GM12878 (cell line): Measurements from ENCODE around the gene ATP6V1C2. TPM values are rescaled to one million over a fixed set of nuclear protein-coding genes. Genes with fewer than 3 reads are reported as not detected.

ENCODE experiments used
- ATAC-seq: fragments of 200-7000 bp; cut with Tn5 transposase; 3 replicates; pipeline ENCODE4 v1.9.1; 2020; ENCODE audit warnings: mild to moderate bottlenecking, moderate library complexity
- BruUV-seq: library from RNA; stranded (reverse); fragments of 400-500 nt; replicated peaks from 2 replicates; lab custom pipeline; 2021; lab: Mats Ljungman, UMichigan
- CTCF ChIA-PET: fragments of 300-600 bp; sonication (Branson Sonifier 250); formaldehyde crosslinking; extraction: SDS; loops from one replicate; lab custom pipeline; 2021; ENCODE audit warnings: inconsistent platforms; lab: Yijun Ruan, JAX
- POLR2A ChIA-PET: fragments of 350-600 bp; formaldehyde crosslinking; extraction: SDS; loops from one replicate; lab custom pipeline; 2021; ENCODE audit warnings: inconsistent platforms; lab: Charles Lee
- RAD21 ChIA-PET: fragments of 300-600 bp; sonication (Branson Sonifier 250); formaldehyde crosslinking; loops from one replicate; lab custom pipeline; 2023; ENCODE audit warnings: antibody characterized with exemption; ENCODE audit not compliant: unreplicated experiment; lab: Charles Lee
- SMC1A ChIA-PET: fragments of 300-600 bp; sonication (Branson Sonifier 250); formaldehyde crosslinking; loops from one replicate; lab custom pipeline; 2023; ENCODE audit not compliant: unreplicated experiment, uncharacterized antibody; lab: Charles Lee
- DNase-seq: peaks from one replicate; pipeline ENCODE4 v3.0.0-alpha.2; 2011; ENCODE audit warnings: low read depth, low spot score
- FAIRE-seq: peaks from 3 replicates; lab custom pipeline; 2011; peaks lifted over from hg19 to GRCh38; lab: Jason Lieb, UNC
- H2AFZ ChIP-seq: 2 replicates; pipeline ENCODE4 v1.6.0; 2011; ENCODE audit warnings: low read depth, low read length, control low read depth; ENCODE audit not compliant: control insufficient read depth
- H3K27ac ChIP-seq: 2 replicates; pipeline ENCODE4 v1.5.1; 2011; ENCODE audit warnings: control low read depth; ENCODE audit not compliant: control insufficient read depth, insufficient read depth
- H3K27me3 ChIP-seq, 2 experiments: replicated peaks in 1 of 2; 2 replicates each; pipeline versions ENCODE4 v1.6.0 to v1.6.1; 2011; ENCODE audit warnings: low read length in 1 of 2; ENCODE audit not compliant: control insufficient read depth in 2 of 2, insufficient read depth in 2 of 2
- H3K36me3 ChIP-seq, 2 experiments: 2 replicates each; pipeline ENCODE4 v1.5.1; 2011; ENCODE audit warnings: low read length in 1 of 2; ENCODE audit not compliant: control insufficient read depth in 2 of 2, insufficient read depth in 2 of 2
- H3K4me1 ChIP-seq: 2 replicates; pipeline ENCODE4 v1.6.1; 2011; ENCODE audit warnings: mild to moderate bottlenecking, low read length, moderate library complexity, mixed read lengths; ENCODE audit not compliant: control insufficient read depth, insufficient read depth
- H3K4me2 ChIP-seq: 2 replicates; pipeline ENCODE4 v1.6.0; 2011; ENCODE audit warnings: control low read depth; ENCODE audit not compliant: control insufficient read depth, insufficient read depth
- H3K4me3 ChIP-seq: fragments of 200-600 bp; sonication (generic); 2 replicates; pipeline ENCODE4 v1.5.1; 2016
- H3K79me2 ChIP-seq: 2 replicates; pipeline ENCODE4 v1.6.0; 2011; ENCODE audit warnings: low read length; ENCODE audit not compliant: control insufficient read depth, insufficient read depth
- H3K9ac ChIP-seq: 2 replicates; pipeline ENCODE4 v1.8.0; 2011; ENCODE audit warnings: low read length, control low read depth, mixed read lengths; ENCODE audit not compliant: control insufficient read depth, insufficient read depth
- H3K9me3 ChIP-seq: replicated peaks from 3 replicates; pipeline ENCODE4 v1.5.1; 2011; ENCODE audit warnings: mild to moderate bottlenecking, low read length; ENCODE audit not compliant: control insufficient read depth, insufficient read depth
- H4K20me1 ChIP-seq: 2 replicates; pipeline ENCODE4 v1.6.0; 2011; ENCODE audit not compliant: control insufficient read depth, insufficient read depth
- ASH2L ChIP-seq: fragments of 300-600, 200-600 bp; sonication (generic); IDR thresholded peaks from 2 replicates; pipeline ENCODE4 v1.6.1; 2017; ENCODE audit warnings: low read depth, mild to moderate bottlenecking, borderline replicate concordance
- CHD1 ChIP-seq: IDR thresholded peaks from 2 replicates; pipeline ENCODE4 v1.6.1; 2012; ENCODE audit warnings: low read depth, low read length, improper control_type of control experiment
- GATAD2B ChIP-seq: fragments of 450-650 bp; conservative IDR thresholded peaks from 2 replicates; pipeline ENCODE4 v1.6.1; 2017; ENCODE audit warnings: low read depth, mild to moderate bottlenecking, moderate library complexity
- MXI1 ChIP-seq: fragments of 150-350 bp; IDR thresholded peaks from 2 replicates; pipeline ENCODE4 v1.6.1; 2011; ENCODE audit warnings: low read depth, mild to moderate bottlenecking, inconsistent platforms, low read length, improper control_type of control experiment
- NFYA ChIP-seq: IDR thresholded peaks from 2 replicates; pipeline ENCODE4 v1.6.1; 2011; ENCODE audit warnings: low read depth, mild to moderate bottlenecking, low read length, improper control_type of control experiment, borderline replicate concordance
- NFYB ChIP-seq: IDR thresholded peaks from 2 replicates; pipeline ENCODE4 v1.6.1; 2011; ENCODE audit warnings: low read depth, mild to moderate bottlenecking, low read length, improper control_type of control experiment, moderate library complexity; ENCODE audit not compliant: insufficient read depth
- SKIL ChIP-seq: fragments of 450-650 bp; IDR thresholded peaks from 2 replicates; pipeline ENCODE4 v1.6.1; 2017; ENCODE audit warnings: mild to moderate bottlenecking, low read depth, inconsistent platforms; ENCODE audit not compliant: poor library complexity, severe bottlenecking
- SRF ChIP-seq, 2 experiments: IDR thresholded peaks; 2 replicates each; pipeline ENCODE4 v1.6.1; 2011; ENCODE audit warnings: low read depth in 2 of 2, low read length in 2 of 2, mild to moderate bottlenecking in 1 of 2, moderate library complexity in 1 of 2
- WRNIP1 ChIP-seq: IDR thresholded peaks from 2 replicates; pipeline ENCODE4 v1.6.1; 2011; ENCODE audit warnings: low read depth, low read length, improper control_type of control experiment, borderline replicate concordance
- WGBS: methylation state at CpG from one replicate; pipeline ENCODE4 v1.1.6; 2016; ENCODE audit warnings: low lambda C conversion rate; ENCODE audit not compliant: insufficient replicate concordance, insufficient coverage; ENCODE audit errors: missing lambda C conversion rate; 5-methylcytosine and 5-hydroxymethylcytosine counted together
- in situ Hi-C: fragments of 300-500 bp; cut with MboI; formaldehyde crosslinking; loops from 9 replicates; pipeline ENCODE4 v1.14.3; 2018; ENCODE audit warnings: mixed read lengths
- intact Hi-C: fragments of 100-400 bp; cut with micrococcal nuclease; formaldehyde crosslinking; loops from one replicate; pipeline ENCODE4 v1.14.2; 2022; ENCODE audit not compliant: unreplicated experiment
- polyA plus RNA-seq, 11 experiments: library from polyadenylated mRNA; depleted of rRNA in 4 of 11; unstranded in 6 of 11; stranded (reverse) in 5 of 11; fragments of >200 nt; fragmentation: Nextera tagmentation in 4 of 11; fragmentation: Illumina TruSeq in 1 of 11; extraction: Ambion mirVana in 4 of 11; extraction: Trizol in 1 of 11; gene quantifications; 1 replicate in 1 of 11; 2 replicates in 10 of 11; pipeline versions ENCODE4 v1.2.1 to v1.2.3, GENCODE V29; 2011 to 2016; ENCODE audit warnings: inconsistent platforms in 2 of 11, missing spikeins in 2 of 11, low read depth in 1 of 11
- total RNA-seq, 4 experiments: library from RNA; depleted of rRNA in 3 of 4; stranded (reverse); fragments of >200 nt in 3 of 4; fragmentation: Illumina TruSeq in 1 of 4; extraction: Trizol in 1 of 4; gene quantifications; 2 replicates each; pipeline versions ENCODE4 v1.2.1 to v1.2.3, GENCODE V29; 2013 to 2021
- TF ChIP-seq, protein P1 (sequence below): fragments of 450-650 bp; IDR thresholded peaks from 2 replicates; pipeline ENCODE4 v1.6.1; 2017; ENCODE audit warnings: borderline replicate concordance

The ATP6V1C2 gene
- total and polyA plus RNA-seq, 10 of the 15 experiments (the other 5 are each of a cell fraction or from before 2014, with no cell fraction given) = 0.04 to 1.5 (median 0.24) TPM; not detected in 1

- intact Hi-C loops = loop anchor here (5.0 to 10.0 kb wide), 2 partner anchors 367 to 931 kb away; partner anchors contain the start of genes LPIN1 and ODC1
- no peak for ATAC-seq
- Histone ChIP-seq H3K4me3 (no peak overlapping the region), H3K9ac (no peak overlapping the region), H3K36me3 (no peaks in the 10 kb centered on the region), H3K79me2 (peaks cover 33% of the 10 kb centered on the region), H3K4me2 (no peak overlapping the region), H2AFZ (no peak overlapping the region), H3K27me3 (no peaks in the 10 kb centered on the region; a peak in 3 of 4 replicates), H3K9me3 (no peaks in the 10 kb centered on the region), H4K20me1 (0 out of 2 replicates have a peak, but pooled peaks cover 4% of the 10 kb centered on the region), H3K27ac (no peak overlapping the region), H3K4me1 (peaks cover 3% of the 10 kb centered on the region)
- POLR2A ChIA-PET = interaction anchor here (1.0 kb wide), 1 partner anchor 23 kb away, joined by 3 read pairs; no protein-coding TSS in a partner anchor
- SMC1A ChIA-PET = no interaction called here
- CTCF ChIA-PET = no interaction called here
- no peak for TF ChIP-seq WRNIP1
- RAD21 ChIA-PET = no interaction called here
- no peak for FAIRE-seq
- BruUV-seq = no TSS peak
- in situ Hi-C loops = no loop called here
- no peak for DNase-seq
- WGBS = 40% methylated on average over 7 of the region's 10 CpGs
Measured at GRCh38 chr2:10814142-10814541, 92.7 kb downstream of the ATP6V1C2 start.

DNA sequence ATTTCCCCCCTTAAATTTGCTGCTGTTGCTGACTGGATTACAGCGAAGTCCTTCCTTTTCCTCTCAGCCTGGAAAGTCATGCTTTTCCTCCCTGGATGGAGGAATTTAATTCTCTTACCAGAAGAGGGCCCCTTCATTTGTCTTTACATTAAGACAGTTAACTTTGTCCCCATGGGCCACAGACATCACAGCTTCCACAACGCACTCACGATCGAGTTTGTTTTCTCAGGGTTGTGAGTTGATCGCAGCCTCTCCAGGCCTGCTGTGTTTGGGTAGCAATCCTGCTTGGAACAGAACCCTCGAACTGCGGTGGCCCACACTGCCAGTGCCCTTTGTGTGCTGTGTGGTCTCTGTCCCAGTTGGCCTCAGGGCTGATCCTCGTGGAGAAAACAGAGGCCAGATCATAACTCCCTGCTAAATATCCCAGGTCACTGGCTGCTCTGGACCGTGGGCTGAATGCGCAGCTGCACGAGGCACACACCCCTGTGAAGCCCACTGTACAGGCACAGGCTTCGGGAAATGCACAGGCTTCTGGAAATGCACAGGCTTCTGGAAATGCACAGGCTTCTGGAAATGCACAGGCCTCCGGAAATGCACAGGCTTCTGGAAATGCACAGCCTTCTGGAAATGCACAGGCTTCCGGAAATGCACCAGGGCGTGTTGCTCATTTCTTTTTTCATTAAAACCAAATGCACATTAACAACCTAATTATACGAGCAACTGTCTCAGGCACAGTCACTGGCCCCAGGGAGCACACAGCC lies 93.3 kb downstream of the ATP6V1C2 start:
- FAIRE-seq = no peak
- no peaks in the 10 kb centered on the region for H3K9me3 ChIP-seq
- no peaks in the 10 kb centered on the region; a peak in 3 of 4 replicates for H3K27me3 ChIP-seq
- no TSS peak for BruUV-seq
- H3K9ac ChIP-seq = no peak overlapping the region
- H3K4me2 ChIP-seq = no peak overlapping the region
- ATAC-seq = no peak
- CTCF ChIA-PET = interaction anchor here (0.6 to 1.2 kb wide), 3 partner anchors 16 to 645 kb away, joined by 3 read pairs; no protein-coding TSS in a partner anchor
- in situ Hi-C loops (no loop called here), intact Hi-C loops (loop anchor here (5.0 to 10.0 kb wide), 2 partner anchors 367 to 930 kb away; partner anchors contain the start of genes LPIN1 and ODC1)
- peaks cover 3% of the 10 kb centered on the region for H3K4me1 ChIP-seq
- no peak overlapping the region for H3K4me3 ChIP-seq
- POLR2A ChIA-PET = interaction anchor here (1.0 kb wide), 1 partner anchor 24 kb away, joined by 3 read pairs; no protein-coding TSS in a partner anchor
- SMC1A ChIA-PET = no interaction called here
- H4K20me1 ChIP-seq = 0 out of 2 replicates have a peak, but pooled peaks cover 4% of the 10 kb centered on the region
- peaks cover 27% of the 10 kb centered on the region for H3K79me2 ChIP-seq
- WGBS = 84% methylated on average over 16 of the region's 16 CpGs
- RAD21 ChIA-PET = no interaction called here
- no peaks in the 10 kb centered on the region for H3K36me3 ChIP-seq
- no peak for DNase-seq
- H3K27ac ChIP-seq = no peak overlapping the region
- no peak overlapping the region for H2AFZ ChIP-seq
- TF ChIP-seq ASH2L (no peak), GATAD2B (no peak), NFYA (no peak), WRNIP1 (no peak), CHD1 (no peak), MXI1 (no peak), NFYB (no peak), SRF (IDR thresholded peaks at IDR 0.05; ENCODE audit: low read depth in 2 of 2, low read length in 2 of 2) (no peak), SKIL (no peak)
- TF ChIP-seq, protein P1, sequence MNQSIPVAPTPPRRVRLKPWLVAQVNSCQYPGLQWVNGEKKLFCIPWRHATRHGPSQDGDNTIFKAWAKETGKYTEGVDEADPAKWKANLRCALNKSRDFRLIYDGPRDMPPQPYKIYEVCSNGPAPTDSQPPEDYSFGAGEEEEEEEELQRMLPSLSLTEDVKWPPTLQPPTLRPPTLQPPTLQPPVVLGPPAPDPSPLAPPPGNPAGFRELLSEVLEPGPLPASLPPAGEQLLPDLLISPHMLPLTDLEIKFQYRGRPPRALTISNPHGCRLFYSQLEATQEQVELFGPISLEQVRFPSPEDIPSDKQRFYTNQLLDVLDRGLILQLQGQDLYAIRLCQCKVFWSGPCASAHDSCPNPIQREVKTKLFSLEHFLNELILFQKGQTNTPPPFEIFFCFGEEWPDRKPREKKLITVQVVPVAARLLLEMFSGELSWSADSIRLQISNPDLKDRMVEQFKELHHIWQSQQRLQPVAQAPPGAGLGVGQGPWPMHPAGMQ = no peak
